ENCODE data around the gene HTR3C. TPM values are rescaled to one million over a fixed set of nuclear protein-coding genes. Genes with fewer than 3 reads are reported as not detected.

The HTR3C gene
- total RNA-seq, 1 experiment from 2014 or later, result not detected

- Histone ChIP-seq H3K18ac (ENCODE audit: insufficient read length, low read depth, low read length) (no peak overlapping the region), H3K79me2 (ENCODE audit: insufficient read depth, low read length) (no peaks in the 10 kb centered on the region), H3T11ph (ENCODE audit: low read length) (no peak overlapping the region), H3K4ac (ENCODE audit: low read depth, low read length) (no peak overlapping the region), H2BK12ac (ENCODE audit: insufficient read length, low read depth, low read length) (no peak overlapping the region), H3K23ac (ENCODE audit: insufficient read length, low read depth, low read length) (no peak overlapping the region), H3K9me3 (ENCODE audit: control insufficient read depth, low read depth, low read length) (no peaks in the 10 kb centered on the region), H4K8ac (replicated peaks; ENCODE audit: insufficient read length, low read depth, low read length) (no peak overlapping the region), H3K79me1 (ENCODE audit: insufficient read depth, low read depth, low read length, poor library complexity, severe bottlenecking) (no peaks in the 10 kb centered on the region), H3K14ac (ENCODE audit: insufficient read depth, low read length) (no peak overlapping the region), H3K27ac (ENCODE audit: insufficient read length, low read depth, low read length) (no peak overlapping the region), H3K9ac (ENCODE audit: extremely low read depth, insufficient read length, low read length) (no peak overlapping the region), H2BK20ac (ENCODE audit: low read depth, low read length, poor library complexity, severe bottlenecking) (no peak overlapping the region), H4K5ac (ENCODE audit: insufficient read length, low read depth, low read length) (no peak overlapping the region), H3K23me2 (ENCODE audit: insufficient read length, low read depth, low read length, poor library complexity, severe bottlenecking) (peaks cover 3% of the 10 kb centered on the region), H2BK120ac (ENCODE audit: low read depth, low read length, poor library complexity, severe bottlenecking) (no peak overlapping the region), H2AFZ (ENCODE audit: low read length) (no peak overlapping the region), H4K91ac (ENCODE audit: insufficient read length, low read depth, low read length) (no peak overlapping the region), H3K4me1 (ENCODE audit: insufficient read depth, low read length) (no peaks in the 10 kb centered on the region), H3K27me3 (ENCODE audit: insufficient read depth, low read length) (no peaks in the 10 kb centered on the region), H2BK5ac (ENCODE audit: insufficient read length, low read length) (no peak overlapping the region), H3K4me2 (ENCODE audit: insufficient read depth, insufficient read length, low read length) (no peak overlapping the region), H3K56ac (ENCODE audit: insufficient read length, low read depth, low read length) (no peak overlapping the region), H2AK5ac (ENCODE audit: insufficient read length, low read length) (no peak overlapping the region), H2BK15ac (ENCODE audit: low read depth, low read length) (no peak overlapping the region), H4K20me1 (ENCODE audit: control insufficient read depth, insufficient read depth, insufficient read length) (no peaks in the 10 kb centered on the region)
- TF ChIP-seq CTCF (conservative IDR thresholded peaks at IDR 0.05), result no peak
- peaks cover 10% of the 10 kb centered on the region in 2 experiments for H3K4me1 Mint-ChIP-seq
- WGBS (ENCODE audit: extremely low coverage, insufficient read length, low lambda C conversion rate), result no CpG with 5 or more reads among the region's 3 CpGs
- H3K4me3 Mint-ChIP-seq, result no peak overlapping the region
- H3K36me3 Mint-ChIP-seq (ENCODE audit: insufficient read depth in 1 of 3, low read depth in 3 of 3), result peaks cover 20 to 41% (median 22%) of the 10 kb centered on the region in 3 experiments
- H3K9me3 Mint-ChIP-seq, result no peaks in the 10 kb centered on the region
- no peak for DNase-seq
- 0 out of 7 replicates have a peak overlapping the region, but pooled peaks of 1 of the 3 experiments have one; percentile 29 for H3K27ac Mint-ChIP-seq
- H3K27me3 Mint-ChIP-seq (ENCODE audit: low read depth), result no peaks in the 10 kb centered on the region
Measured at GRCh38 chr3:184008161-184008560, 44.7 kb upstream of the HTR3C start.
